MM.1S (cell line): ENCODE data around the gene CREM.

Experiments used
- CTCF ChIP-seq: fragments of 300-600 bp; sonication (generic); IDR thresholded peaks from 2 replicates; pipeline ENCODE4 v1.5.1; 2016; ENCODE audit warnings: antibody characterized with exemption, low read length, mixed read lengths
- EZH2 ChIP-seq: fragments of 300-600 bp; sonication (generic); optimal IDR thresholded peaks from 2 replicates; pipeline ENCODE3; 2017; ENCODE audit warnings: low read depth, mild to moderate bottlenecking, antibody characterized with exemption, low read length, mixed read lengths
- EZH2phosphoT487 ChIP-seq: fragments of 300-600 bp; sonication (generic); IDR thresholded peaks from 2 replicates; pipeline ENCODE4 v1.6.1; 2018; ENCODE audit warnings: antibody characterized with exemption, low read length

GRCh38 chr10:35136263-35136815 lies 9.7 kb downstream of the CREM start:
- no peak for TF ChIP-seq EZH2phosphoT487
- TF ChIP-seq CTCF = no peak
- no peak for TF ChIP-seq EZH2
